A204.1 (cell line): ENCODE data around the gene KATNAL1.
A peak's percentile ranks its signal among the peaks of the same experiment; 100 is the strongest.

Experiments used
- FAIRE-seq: peaks from 2 replicates; lab custom pipeline; 2012; peaks lifted over from hg19 to GRCh38; lab: Jason Lieb, UNC

The KATNAL1 gene

GRCh38 chr13:30332456-30333143 is 25.2 kb upstream of the KATNAL1 start:
- FAIRE-seq = no peak

GRCh38 chr13:30331331-30331771 is 24.0 kb upstream of the KATNAL1 start:
- FAIRE-seq = no peak

GRCh38 chr13:30329009-30329585 is 21.7 kb upstream of the KATNAL1 start:
- FAIRE-seq = no peak

- no peak for FAIRE-seq
Observed at GRCh38 chr13:30325668-30326067, 18.3 kb upstream of the KATNAL1 start.

GRCh38 chr13:30323524-30323923 is 16.2 kb upstream of the KATNAL1 start:
- no peak for FAIRE-seq

- FAIRE-seq = no peak
Observed at GRCh38 chr13:30322428-30322827, 15.1 kb upstream of the KATNAL1 start.

- no peak for FAIRE-seq
Observed at GRCh38 chr13:30321256-30321655, 13.9 kb upstream of the KATNAL1 start.

- no peak for FAIRE-seq
Observed at GRCh38 chr13:30319655-30320054, 12.3 kb upstream of the KATNAL1 start.

- FAIRE-seq = no peak
Observed at GRCh38 chr13:30319130-30319529, 11.8 kb upstream of the KATNAL1 start.

- no peak for FAIRE-seq
Observed at GRCh38 chr13:30318026-30318425, 10.7 kb upstream of the KATNAL1 start.

GRCh38 chr13:30314562-30314961 is 7.2 kb upstream of the KATNAL1 start:
- FAIRE-seq = no peak

- FAIRE-seq = peak; percentile 39
Observed at GRCh38 chr13:30314069-30314468, 6.7 kb upstream of the KATNAL1 start.

GRCh38 chr13:30313311-30313710 is 6.0 kb upstream of the KATNAL1 start:
- no peak for FAIRE-seq

- no peak for FAIRE-seq
Observed at GRCh38 chr13:30312904-30313303, 5.6 kb upstream of the KATNAL1 start.

- no peak for FAIRE-seq
Observed at GRCh38 chr13:30308548-30308947, 1.2 kb upstream of the KATNAL1 start.

GRCh38 chr13:30307971-30308290 is 580 bp upstream of the KATNAL1 start:
- no peak for FAIRE-seq

- FAIRE-seq = no peak
Observed at GRCh38 chr13:30306762-30307193, 573 bp downstream of the KATNAL1 start.

- no peak for FAIRE-seq
Observed at GRCh38 chr13:30305456-30305970, 1.8 kb downstream of the KATNAL1 start.

GRCh38 chr13:30303269-30303668 is 4.1 kb downstream of the KATNAL1 start:
- FAIRE-seq = no peak

GRCh38 chr13:30301827-30302226 is 5.5 kb downstream of the KATNAL1 start:
- FAIRE-seq = no peak

GRCh38 chr13:30300596-30300995 is 6.8 kb downstream of the KATNAL1 start:
- FAIRE-seq = no peak

GRCh38 chr13:30299786-30300185 is 7.6 kb downstream of the KATNAL1 start:
- FAIRE-seq = no peak

- no peak for FAIRE-seq
Observed at GRCh38 chr13:30295116-30295515, 12.2 kb downstream of the KATNAL1 start.

- no peak for FAIRE-seq
Observed at GRCh38 chr13:30294004-30294403, 13.3 kb downstream of the KATNAL1 start.
